Measurements from ENCODE around the gene XIRP1. TPM values are rescaled to one million over a fixed set of nuclear protein-coding genes. Genes with fewer than 3 reads are reported as not detected.

The XIRP1 gene
- total and polyA plus RNA-seq, 2 donors (not counting 1 experiment from before 2014, with no cell fraction given), result 0.05 TPM; not detected in 1

DNA sequence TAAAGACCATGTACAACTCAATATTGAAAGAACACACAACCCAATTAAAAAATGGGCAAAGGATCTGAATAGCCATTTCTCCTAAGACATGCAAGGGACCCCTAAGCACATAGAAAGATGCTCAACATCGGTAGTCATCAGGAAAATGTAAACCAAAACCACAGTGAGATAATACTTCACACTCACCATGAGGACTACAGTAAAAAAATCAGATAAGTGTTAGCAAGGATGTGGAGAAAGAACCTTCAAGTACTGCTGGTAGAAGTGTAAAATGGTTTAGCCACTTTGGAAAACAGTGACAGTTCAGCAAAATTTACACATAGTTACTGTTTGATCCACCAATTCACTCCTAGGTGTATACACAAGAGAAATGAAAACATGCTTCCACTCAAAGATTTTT, 30.1 kb upstream of the XIRP1 start:
- TF ChIP-seq EZH2 (IDR thresholded peaks at IDR 0.05; ENCODE audit: low read length, missing control alignments), result no peak
- TF ChIP-seq, protein P1, sequence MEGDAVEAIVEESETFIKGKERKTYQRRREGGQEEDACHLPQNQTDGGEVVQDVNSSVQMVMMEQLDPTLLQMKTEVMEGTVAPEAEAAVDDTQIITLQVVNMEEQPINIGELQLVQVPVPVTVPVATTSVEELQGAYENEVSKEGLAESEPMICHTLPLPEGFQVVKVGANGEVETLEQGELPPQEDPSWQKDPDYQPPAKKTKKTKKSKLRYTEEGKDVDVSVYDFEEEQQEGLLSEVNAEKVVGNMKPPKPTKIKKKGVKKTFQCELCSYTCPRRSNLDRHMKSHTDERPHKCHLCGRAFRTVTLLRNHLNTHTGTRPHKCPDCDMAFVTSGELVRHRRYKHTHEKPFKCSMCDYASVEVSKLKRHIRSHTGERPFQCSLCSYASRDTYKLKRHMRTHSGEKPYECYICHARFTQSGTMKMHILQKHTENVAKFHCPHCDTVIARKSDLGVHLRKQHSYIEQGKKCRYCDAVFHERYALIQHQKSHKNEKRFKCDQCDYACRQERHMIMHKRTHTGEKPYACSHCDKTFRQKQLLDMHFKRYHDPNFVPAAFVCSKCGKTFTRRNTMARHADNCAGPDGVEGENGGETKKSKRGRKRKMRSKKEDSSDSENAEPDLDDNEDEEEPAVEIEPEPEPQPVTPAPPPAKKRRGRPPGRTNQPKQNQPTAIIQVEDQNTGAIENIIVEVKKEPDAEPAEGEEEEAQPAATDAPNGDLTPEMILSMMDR (conservative IDR thresholded peaks at IDR 0.05 in 1 of 2, IDR thresholded peaks at IDR 0.05 in 1 of 2; ENCODE audit: low read depth in 1 of 2, low read length in 2 of 2), result no peak
- no peaks in the 10 kb centered on the region for H4K20me1 ChIP-seq (ENCODE audit: control insufficient read depth, extremely low read depth, insufficient read depth, low read length)
- H3K4me1 ChIP-seq (ENCODE audit: control insufficient read depth, extremely low read depth, insufficient read depth, low read length), result no peaks in the 10 kb centered on the region
- no peak overlapping the region for H3K4me2 ChIP-seq (ENCODE audit: extremely low read depth, insufficient read depth, low read length)
- no peaks in the 10 kb centered on the region for H3K27me3 ChIP-seq (ENCODE audit: control insufficient read depth, insufficient read depth, low read length)
- H3K79me2 ChIP-seq (ENCODE audit: control insufficient read depth, insufficient read depth, low read length), result no peaks in the 10 kb centered on the region
- DNase-seq (ENCODE audit: low read depth in 2 of 2), result no peak
- H3K9me3 ChIP-seq (ENCODE audit: control insufficient read depth, insufficient read depth, low read depth, low read length), result no peaks in the 10 kb centered on the region
- no peak overlapping the region for H3K4me3 ChIP-seq (replicated peaks in 1 of 4; ENCODE audit: control extremely low read depth in 1 of 4, insufficient read depth in 1 of 4, low read depth in 3 of 4, low read length in 4 of 4)
- no peak overlapping the region for H2AFZ ChIP-seq (ENCODE audit: low read length)
- H3K36me3 ChIP-seq (ENCODE audit: control insufficient read depth, insufficient read depth, low read length), result no peaks in the 10 kb centered on the region
- H3K27ac ChIP-seq (ENCODE audit: insufficient read depth, low read length), result no peak overlapping the region
- no peak overlapping the region for H3K9ac ChIP-seq (ENCODE audit: insufficient read depth, low read length)

- H3K27ac ChIP-seq (ENCODE audit: insufficient read depth, low read length), result no peak overlapping the region
- H3K27me3 ChIP-seq (ENCODE audit: control insufficient read depth, insufficient read depth, low read length), result no peaks in the 10 kb centered on the region
- no peak overlapping the region for H2AFZ ChIP-seq (ENCODE audit: low read length)
- no peak overlapping the region for H3K4me3 ChIP-seq (replicated peaks in 1 of 4; ENCODE audit: control extremely low read depth in 1 of 4, insufficient read depth in 1 of 4, low read depth in 3 of 4, low read length in 4 of 4)
- no peaks in the 10 kb centered on the region for H3K9me3 ChIP-seq (ENCODE audit: control insufficient read depth, insufficient read depth, low read depth, low read length)
- no peak for DNase-seq (ENCODE audit: low read depth in 2 of 2)
- no peaks in the 10 kb centered on the region for H3K36me3 ChIP-seq (ENCODE audit: control insufficient read depth, insufficient read depth, low read length)
- H4K20me1 ChIP-seq (ENCODE audit: control insufficient read depth, extremely low read depth, insufficient read depth, low read length), result no peaks in the 10 kb centered on the region
- no peak for TF ChIP-seq EZH2 (IDR thresholded peaks at IDR 0.05; ENCODE audit: low read length, missing control alignments)
- TF ChIP-seq, protein P1 (conservative IDR thresholded peaks at IDR 0.05 in 1 of 2, IDR thresholded peaks at IDR 0.05 in 1 of 2; ENCODE audit: low read depth in 1 of 2, low read length in 2 of 2), result no peak
- H3K4me2 ChIP-seq (ENCODE audit: extremely low read depth, insufficient read depth, low read length), result no peak overlapping the region
- H3K9ac ChIP-seq (ENCODE audit: insufficient read depth, low read length), result no peak overlapping the region
- no peaks in the 10 kb centered on the region for H3K79me2 ChIP-seq (ENCODE audit: control insufficient read depth, insufficient read depth, low read length)
- H3K4me1 ChIP-seq (ENCODE audit: control insufficient read depth, extremely low read depth, insufficient read depth, low read length), result no peaks in the 10 kb centered on the region
Observed at GRCh38 chr3:39221141-39221530, 28.7 kb upstream of the XIRP1 start.

DNA sequence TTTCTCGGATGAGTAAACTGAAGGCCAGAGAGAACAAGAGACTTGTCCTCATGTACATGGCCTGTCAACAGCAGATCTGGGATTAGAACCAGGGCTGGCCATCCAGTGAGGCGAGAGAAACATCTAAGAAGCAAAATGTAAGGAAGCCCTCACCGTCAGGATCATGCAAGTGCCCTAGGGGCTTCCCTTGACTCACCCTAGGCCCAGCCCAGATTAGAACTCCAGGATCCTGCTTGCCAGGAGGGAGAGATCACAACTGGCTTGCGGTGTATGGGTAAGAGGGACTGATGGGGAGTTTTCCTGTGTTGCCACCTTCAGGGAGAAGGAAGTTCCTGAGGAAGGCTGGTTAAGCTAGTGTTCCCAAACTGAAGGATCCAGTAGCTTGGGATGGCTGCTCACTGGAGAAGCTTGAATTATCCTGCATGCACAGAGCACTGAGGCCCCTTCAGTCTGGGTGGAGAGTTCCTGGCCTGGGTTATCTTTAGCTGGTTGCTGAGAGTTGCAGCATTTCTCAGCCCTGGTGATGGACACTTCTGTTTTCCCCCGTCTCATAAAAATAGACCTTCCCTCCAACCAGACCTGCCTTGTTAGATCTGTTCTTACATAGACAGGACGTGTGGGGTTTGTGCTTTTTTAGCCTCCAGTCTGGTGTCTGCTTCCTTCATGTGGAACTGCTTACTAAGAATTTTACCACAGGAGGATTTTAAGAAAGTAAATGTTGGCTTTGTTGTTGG, 28.2 kb upstream of the XIRP1 start:
- Histone ChIP-seq H3K9ac (ENCODE audit: insufficient read depth, low read length) (no peak overlapping the region), H3K79me2 (ENCODE audit: control insufficient read depth, insufficient read depth, low read length) (no peaks in the 10 kb centered on the region), H3K4me3 (replicated peaks in 1 of 4; ENCODE audit: control extremely low read depth in 1 of 4, insufficient read depth in 1 of 4, low read depth in 3 of 4, low read length in 4 of 4) (no peak overlapping the region), H3K27ac (ENCODE audit: insufficient read depth, low read length) (no peak overlapping the region), H3K9me3 (ENCODE audit: control insufficient read depth, insufficient read depth, low read depth, low read length) (no peaks in the 10 kb centered on the region), H4K20me1 (ENCODE audit: control insufficient read depth, extremely low read depth, insufficient read depth, low read length) (no peaks in the 10 kb centered on the region), H3K4me1 (ENCODE audit: control insufficient read depth, extremely low read depth, insufficient read depth, low read length) (no peaks in the 10 kb centered on the region), H3K27me3 (ENCODE audit: control insufficient read depth, insufficient read depth, low read length) (no peaks in the 10 kb centered on the region), H2AFZ (ENCODE audit: low read length) (no peak overlapping the region), H3K4me2 (ENCODE audit: extremely low read depth, insufficient read depth, low read length) (no peak overlapping the region), H3K36me3 (ENCODE audit: control insufficient read depth, insufficient read depth, low read length) (no peaks in the 10 kb centered on the region)
- no peak for DNase-seq (ENCODE audit: low read depth in 2 of 2)
- no peak for TF ChIP-seq EZH2 (IDR thresholded peaks at IDR 0.05; ENCODE audit: low read length, missing control alignments)
- TF ChIP-seq, protein P1 (conservative IDR thresholded peaks at IDR 0.05 in 1 of 2, IDR thresholded peaks at IDR 0.05 in 1 of 2; ENCODE audit: low read depth in 1 of 2, low read length in 2 of 2), result no peak

All from fibroblast of lung (primary cell).